IPS-NIHi7 (cell line): ENCODE measurements around the gene IFNLR1.

ENCODE experiments used
- DNase-seq: peaks from one replicate; pipeline ENCODE4 v3.0.0; 2012; ENCODE audit warnings: mixed read lengths; ENCODE audit errors: extremely low spot score

IFNLR1 gene

DNA sequence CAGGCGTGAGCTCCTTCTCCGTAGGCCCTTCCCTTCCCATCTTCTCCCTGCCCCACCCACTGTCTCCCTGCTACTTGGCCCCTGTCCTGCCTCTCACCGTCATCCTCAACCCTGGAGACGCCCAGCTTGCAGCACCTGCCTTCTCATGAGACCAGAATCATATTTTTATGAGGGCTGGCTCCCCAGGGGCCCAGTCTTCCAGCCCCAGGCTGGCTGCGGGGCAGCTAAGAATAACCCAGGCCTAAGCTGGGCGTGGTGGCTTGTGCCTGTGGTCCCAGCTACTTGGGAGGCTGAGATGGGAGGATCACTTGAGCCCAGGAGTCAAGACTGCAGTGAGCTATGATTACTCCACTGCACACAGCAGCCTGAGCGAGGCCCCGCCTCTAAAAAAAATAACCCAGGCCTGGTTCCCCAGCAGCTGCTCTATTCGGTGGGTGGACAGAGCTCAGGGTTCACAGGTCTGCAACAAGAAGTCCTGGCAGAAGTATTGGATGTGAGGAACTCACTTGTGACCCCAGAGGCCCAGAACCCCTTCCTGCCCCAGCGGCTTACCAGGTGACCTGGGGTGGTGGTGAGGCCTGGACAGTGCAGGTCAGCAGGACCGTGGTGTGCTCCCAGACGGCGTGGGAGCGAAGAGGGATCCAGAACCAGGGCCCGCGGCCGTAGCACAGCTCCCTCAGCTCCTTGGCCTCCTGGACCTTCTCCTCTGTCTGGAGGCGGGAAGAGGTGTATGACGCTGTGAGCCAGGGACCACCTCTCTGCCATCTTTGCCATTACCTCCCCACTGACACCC, 81.5 kb downstream of the IFNLR1 start:
- no peak for DNase-seq

DNA sequence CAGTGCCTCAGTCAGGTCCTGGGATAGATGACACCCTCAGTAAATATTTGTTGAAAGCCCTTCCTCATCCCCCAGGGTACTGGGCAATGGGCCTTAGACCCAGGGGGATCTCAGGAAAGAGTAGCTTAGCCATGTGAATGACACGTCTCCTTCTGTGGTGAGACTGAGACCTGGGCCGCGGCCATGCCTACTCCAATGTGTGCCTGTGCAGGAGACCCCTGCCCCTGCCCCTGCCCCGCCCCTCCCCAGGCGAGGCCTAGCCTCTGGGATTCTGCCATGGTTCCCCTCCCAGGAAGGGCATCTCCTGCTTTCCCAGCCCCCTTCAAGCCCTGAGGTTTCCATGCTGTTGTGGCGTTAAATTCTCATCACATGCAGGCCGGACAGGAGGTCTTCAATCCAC, 82.2 kb downstream of the IFNLR1 start:
- no peak for DNase-seq
